GM23338 (cell line): ENCODE results near the gene TTC27. TPM values are rescaled to one million over a fixed set of nuclear protein-coding genes. Genes with fewer than 3 reads are reported as not detected.

Experiments
- ATAC-seq: fragments of 200-7000 bp; cut with Tn5 transposase; 3 replicates; pipeline ENCODE4 v1.9.1; 2020
- DNase-seq: peaks from one replicate; pipeline ENCODE4 v3.0.0-alpha.2; 2015; ENCODE audit warnings: low spot score
- H2AFZ ChIP-seq: fragments of 200-600 bp; sonication (generic); 2 replicates; pipeline ENCODE4 v1.8.0; 2016; ENCODE audit warnings: antibody characterized with exemption, mild to moderate bottlenecking, moderate library complexity
- H3F3A ChIP-seq: fragments of 200-600 bp; sonication (generic); replicated peaks from 2 replicates; pipeline ENCODE4 v1.8.0; 2017; ENCODE audit warnings: antibody characterized with exemption, mixed run types, low read depth
- H3K27ac ChIP-seq: fragments of 200-600 bp; sonication (generic); 2 replicates; pipeline ENCODE4 v1.6.1; 2016; ENCODE audit warnings: low read depth
- H3K27me3 ChIP-seq: fragments of 200-600 bp; sonication (generic); 2 replicates; pipeline ENCODE4 v1.8.0; 2016; ENCODE audit warnings: mild to moderate bottlenecking, mixed run types, moderate library complexity; ENCODE audit not compliant: insufficient read depth
- H3K36me3 ChIP-seq: fragments of 200-600 bp; sonication (generic); 2 replicates; pipeline ENCODE4 v1.8.0; 2016; ENCODE audit warnings: mild to moderate bottlenecking; ENCODE audit not compliant: insufficient read depth
- H3K4me1 ChIP-seq: fragments of 200-600 bp; sonication (generic); 2 replicates; pipeline ENCODE4 v1.8.0; 2016; ENCODE audit warnings: mild to moderate bottlenecking, moderate library complexity; ENCODE audit not compliant: insufficient read depth
- H3K4me2 ChIP-seq: fragments of 200-600 bp; sonication (generic); 2 replicates; pipeline ENCODE4 v1.7.1; 2017; ENCODE audit warnings: mixed run types
- H3K4me3 ChIP-seq: fragments of 200-600 bp; sonication (generic); 2 replicates; pipeline ENCODE4 v1.6.1; 2016; ENCODE audit warnings: mixed run types
- H3K79me2 ChIP-seq: fragments of 200-600 bp; sonication (generic); replicated peaks from 2 replicates; pipeline ENCODE4 v1.8.0; 2017; ENCODE audit warnings: mild to moderate bottlenecking; ENCODE audit not compliant: insufficient read depth
- H3K9me2 ChIP-seq: fragments of 200-600 bp; sonication (generic); 2 replicates; pipeline ENCODE4 v1.8.0; 2017; ENCODE audit not compliant: insufficient read depth
- H4K20me1 ChIP-seq: fragments of 200-600 bp; sonication (generic); replicated peaks from 2 replicates; pipeline ENCODE4 v1.8.0; 2017; ENCODE audit warnings: mild to moderate bottlenecking; ENCODE audit not compliant: insufficient read depth
- H3K27ac Mint-ChIP-seq: 2 replicates; pipeline ENCODE4 v1.8.0; 2020; ENCODE audit warnings: inconsistent platforms, mild to moderate bottlenecking, moderate library complexity, mixed read lengths
- H3K27me3 Mint-ChIP-seq: 3 replicates; pipeline ENCODE4 v1.8.0; 2022; ENCODE audit warnings: low read depth, mild to moderate bottlenecking, moderate library complexity, mixed read lengths, inconsistent platforms; ENCODE audit not compliant: insufficient read depth, poor library complexity
- H3K36me3 Mint-ChIP-seq: 3 replicates; pipeline ENCODE4 v1.8.0; 2021; ENCODE audit warnings: low read depth, mild to moderate bottlenecking, inconsistent platforms, moderate library complexity, mixed read lengths
- H3K4me1 Mint-ChIP-seq: 3 replicates; pipeline ENCODE4 v1.8.0; 2020; ENCODE audit warnings: mild to moderate bottlenecking, inconsistent platforms, mixed read lengths
- H3K4me3 Mint-ChIP-seq: 3 replicates; pipeline ENCODE4 v1.8.0; 2021; ENCODE audit warnings: moderate library complexity, mild to moderate bottlenecking, inconsistent platforms, mixed read lengths
- H3K9me3 Mint-ChIP-seq: 3 replicates; pipeline ENCODE4 v1.8.0; 2020; ENCODE audit warnings: moderate library complexity, mild to moderate bottlenecking, inconsistent platforms, mixed read lengths
- CREB1 ChIP-seq: fragments of 250-450 bp; sonication (Bioruptor Pico); IDR thresholded peaks from 2 replicates; pipeline ENCODE4 v1.5.0; 2020; ENCODE audit warnings: low read depth, mild to moderate bottlenecking, moderate library complexity
- CTCF ChIP-seq, 2 experiments: fragments of 200-600 bp in 1 of 2; sonication (generic) in 1 of 2; conservative IDR thresholded peaks; 2 replicates each; pipeline versions ENCODE4 v1.5.1 to v1.6.1; 2016 to 2017; ENCODE audit warnings: antibody characterized with exemption in 2 of 2, low read depth in 2 of 2, mild to moderate bottlenecking in 2 of 2, moderate library complexity in 1 of 2
- EZH2phosphoT487 ChIP-seq: fragments of 200-600 bp; sonication (generic); IDR thresholded peaks from one replicate; pipeline ENCODE4 v1.8.1; 2018; ENCODE audit warnings: antibody characterized with exemption; ENCODE audit not compliant: unreplicated experiment
- JUNB ChIP-seq: IDR thresholded peaks from one replicate; pipeline ENCODE4 v1.6.1; 2016; ENCODE audit warnings: antibody characterized with exemption; ENCODE audit not compliant: unreplicated experiment
- POLR2AphosphoS5 ChIP-seq: IDR thresholded peaks from 2 replicates; pipeline ENCODE4 v1.6.1; 2016; ENCODE audit warnings: antibody characterized with exemption, low read depth
- REST ChIP-seq: IDR thresholded peaks from one replicate; pipeline ENCODE4 v1.6.1; 2018; ENCODE audit warnings: antibody characterized with exemption; ENCODE audit not compliant: unreplicated experiment
- ZNF331 ChIP-seq: fragments of 250-450 bp; sonication (Bioruptor Pico); IDR thresholded peaks from 2 replicates; pipeline ENCODE4 v1.5.0; 2020; ENCODE audit warnings: low read depth, mild to moderate bottlenecking, moderate library complexity
- ZNF462 ChIP-seq: fragments of 250-450 bp; sonication (Bioruptor Pico); IDR thresholded peaks from 2 replicates; pipeline ENCODE4 v1.5.0; 2020; ENCODE audit warnings: mild to moderate bottlenecking, moderate library complexity
- polyA plus RNA-seq: library from polyadenylated mRNA; unstranded; fragments of >200 nt; fragmentation: Nextera tagmentation; extraction: Ambion mirVana; gene quantifications from 2 replicates; pipeline ENCODE4 v1.2.1, GENCODE V29; 2016
- total RNA-seq: library from RNA; depleted of rRNA; stranded (reverse); fragments of >200 nt; shearing (Covaris generic); gene quantifications from 2 replicates; pipeline ENCODE4 v1.2.3, GENCODE V29; 2014

The TTC27 gene
- total and polyA plus RNA-seq, 2 experiments from 2014 or later, result 11.8 to 41.3 TPM

GRCh38 chr2:32626639-32627221, 1.1 kb upstream of the TTC27 start (continued):
- TF ChIP-seq ZNF462, result no peak
- TF ChIP-seq ZNF331 (CRISPR knock-in tag), result no peak
- TF ChIP-seq CTCF (conservative IDR thresholded peaks at IDR 0.05; ENCODE audit: low read depth in 2 of 2), result no peak

GRCh38 chr2:32627441-32627813, 423 bp upstream of the TTC27 start:
- peak; percentile 78 for ATAC-seq
- H3K4me3 Mint-ChIP-seq, result peak overlapping the region; percentile 98
- no peaks in the 10 kb centered on the region for H3K9me2 ChIP-seq
- H3K9me3 Mint-ChIP-seq, result no peaks in the 10 kb centered on the region
- H3K27ac Mint-ChIP-seq, result peak overlapping the region; percentile 97
- H4K20me1 ChIP-seq, result no peaks in the 10 kb centered on the region
- no peaks in the 10 kb centered on the region for H3K36me3 ChIP-seq
- no peaks in the 10 kb centered on the region for H3K27me3 ChIP-seq
- H3K79me2 ChIP-seq, result peaks cover 19% of the 10 kb centered on the region
- peaks cover 16% of the 10 kb centered on the region; the same call in 2 of the 3 replicates for H3K4me1 Mint-ChIP-seq
- H3K36me3 Mint-ChIP-seq, result peaks cover 6% of the 10 kb centered on the region; the same call in 2 of the 3 replicates
- peak overlapping the region; percentile 88 for H3K4me3 ChIP-seq
- peaks cover 9% of the 10 kb centered on the region for H3K4me1 ChIP-seq
- H3K27me3 Mint-ChIP-seq, result peaks cover 10% of the 10 kb centered on the region
- H3K4me2 ChIP-seq, result peak overlapping the region; percentile 90
- H2AFZ ChIP-seq, result peak overlapping the region; percentile 88
- H3F3A ChIP-seq, result peaks cover 9% of the 10 kb centered on the region; the same call in 1 of the 2 replicates
- peak overlapping the region; percentile 76 for H3K27ac ChIP-seq
- no peak for TF ChIP-seq ZNF331 (CRISPR knock-in tag)
- TF ChIP-seq CREB1 (CRISPR knock-in tag), result peak; percentile 36; the same call in 1 of the 2 replicates
- peak in 1 of 2 experiments; percentile 29; a peak in 2 of 4 replicates for TF ChIP-seq CTCF (conservative IDR thresholded peaks at IDR 0.05; ENCODE audit: low read depth in 2 of 2)
- no peak for TF ChIP-seq POLR2AphosphoS5
- TF ChIP-seq JUNB, result no peak
- no peak for TF ChIP-seq EZH2phosphoT487
- no peak for TF ChIP-seq REST
- peak; percentile 80 for DNase-seq
